ENCODE measurements around the gene NSMF.

The NSMF gene

GRCh38 chr9:137397675-137398423 is 61.3 kb downstream of the NSMF start:
- in situ Hi-C loops (cut with MboI; ENCODE audit: low sequenced_read_pairs), result no loop called here

All from HL-60/S4 treated with retinoic acid at 250 ng/mL for 4 days and 3 days (cell line).